Kidney glomerular epithelial cell (primary cell): ENCODE measurements around the gene CYTH1.

Source experiments
- DNase-seq: peaks from one replicate; lab custom pipeline; 2025; lab: John Stamatoyannopoulos, UW

CYTH1 gene

DNA sequence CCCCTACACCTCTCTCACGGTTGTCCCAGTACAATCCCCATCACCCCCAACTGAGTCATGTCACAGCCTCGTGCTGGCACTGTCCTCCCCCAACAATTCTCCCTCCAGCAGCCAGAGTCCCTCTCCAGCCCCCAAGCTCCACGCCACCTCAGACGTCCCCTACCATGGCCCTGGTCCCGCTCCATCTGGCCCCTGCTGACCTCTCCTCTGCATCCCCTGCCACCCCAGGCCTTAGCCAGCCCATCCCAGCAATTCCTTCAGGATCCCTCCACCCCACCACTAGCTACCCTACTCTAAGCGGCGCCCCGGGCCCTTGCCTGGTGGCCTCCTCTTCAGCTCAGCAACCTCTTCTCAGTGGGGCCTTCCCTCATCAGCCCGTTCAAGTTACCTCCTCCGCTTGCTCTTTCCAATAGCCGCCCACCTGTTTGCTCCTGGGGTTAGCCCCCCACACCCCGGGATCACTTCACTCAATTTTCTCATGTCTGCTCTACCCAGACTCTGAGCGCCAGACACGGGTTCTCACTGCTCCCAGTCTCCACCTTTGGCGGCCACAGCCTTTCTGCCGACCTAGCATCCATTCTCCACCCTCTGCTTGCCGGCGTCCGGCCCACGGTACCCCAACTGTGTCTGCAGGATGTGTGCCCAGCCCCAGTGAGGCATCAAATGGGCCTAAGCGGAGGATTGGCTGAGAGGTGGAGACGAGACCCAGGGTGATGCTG, 112.7 kb downstream of the CYTH1 start:
- no peak for DNase-seq

DNA sequence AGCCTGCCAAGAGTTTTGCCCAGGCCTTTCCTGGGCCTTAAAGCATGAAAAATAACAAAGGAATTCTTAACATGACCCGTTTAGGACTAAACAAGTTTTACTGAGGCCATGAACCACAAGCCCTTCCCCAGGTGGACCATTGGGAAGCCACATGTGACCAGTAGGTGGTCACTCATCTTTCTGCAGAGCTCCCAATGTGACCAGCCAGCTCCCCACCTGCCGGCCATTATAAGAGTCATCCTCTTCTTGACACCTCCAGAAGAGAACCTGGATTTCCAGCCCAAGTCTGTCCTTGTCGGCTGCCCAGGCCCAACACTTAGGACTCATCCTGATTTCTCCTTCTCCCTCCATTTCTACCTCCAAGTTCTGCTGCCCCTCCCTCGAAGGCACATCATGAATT, 113.2 kb downstream of the CYTH1 start:
- no peak for DNase-seq

DNA sequence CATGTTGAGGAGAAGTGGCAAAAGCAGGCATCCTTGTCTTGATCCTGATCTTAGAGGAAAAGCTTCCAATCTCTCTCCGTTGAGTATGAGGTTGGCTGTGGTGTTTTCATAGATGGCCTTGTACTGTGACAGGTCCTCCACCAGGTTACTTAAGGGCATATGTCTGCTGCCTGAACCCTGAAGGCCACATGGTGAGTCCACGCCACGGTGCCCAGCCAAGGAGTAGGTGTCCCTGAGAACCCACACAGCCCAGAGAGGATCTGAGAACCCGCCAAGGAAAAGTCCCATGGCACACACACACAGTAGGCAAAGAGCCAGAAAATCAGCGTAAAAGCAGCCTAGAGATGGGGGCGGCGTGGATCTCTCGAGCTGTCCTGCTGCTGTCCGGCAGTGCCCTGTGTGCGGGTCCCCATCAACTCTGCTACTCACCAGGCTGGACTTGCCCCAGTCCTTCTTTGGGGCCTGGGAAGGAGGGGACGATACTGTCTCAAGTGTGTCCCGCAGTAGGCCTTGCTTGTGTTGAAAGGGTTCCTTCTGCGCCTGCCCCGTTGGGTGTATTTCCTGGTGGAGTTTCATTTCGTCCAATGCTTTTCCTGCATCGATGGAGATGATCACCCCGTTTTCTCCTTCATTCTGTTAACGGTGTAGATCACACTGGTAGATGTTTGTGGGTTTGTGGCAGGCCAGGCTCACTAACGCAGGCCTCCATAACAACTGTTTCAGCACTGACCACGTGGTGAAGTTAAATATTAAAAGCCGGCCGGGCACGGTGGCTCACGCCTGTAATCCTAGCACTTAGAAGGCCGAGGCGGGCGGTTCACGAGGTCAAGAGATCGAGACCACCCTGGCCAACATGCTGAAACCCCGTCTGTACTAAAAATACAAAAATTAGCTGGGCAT, 114.1 kb downstream of the CYTH1 start:
- no peak for DNase-seq

DNA sequence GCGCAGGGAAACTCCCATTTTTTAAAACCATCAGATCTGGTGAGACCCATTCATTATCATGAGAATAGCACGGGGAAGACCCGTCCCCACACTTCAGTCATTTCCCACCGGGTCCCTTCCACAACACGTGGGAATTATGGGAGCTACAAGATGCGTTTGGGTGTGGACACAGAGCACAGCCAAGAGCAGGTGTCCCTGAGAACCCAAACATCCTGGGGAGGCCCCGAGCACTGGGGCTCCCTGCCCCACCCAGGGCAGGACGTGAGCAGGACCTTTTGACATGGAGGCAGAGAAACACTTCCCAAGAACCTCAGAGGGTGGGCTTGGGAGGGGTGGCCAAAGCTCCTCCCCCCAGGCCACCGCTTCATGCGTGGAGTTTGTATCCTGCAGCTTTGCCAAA, 115.0 kb downstream of the CYTH1 start:
- no peak for DNase-seq

DNA sequence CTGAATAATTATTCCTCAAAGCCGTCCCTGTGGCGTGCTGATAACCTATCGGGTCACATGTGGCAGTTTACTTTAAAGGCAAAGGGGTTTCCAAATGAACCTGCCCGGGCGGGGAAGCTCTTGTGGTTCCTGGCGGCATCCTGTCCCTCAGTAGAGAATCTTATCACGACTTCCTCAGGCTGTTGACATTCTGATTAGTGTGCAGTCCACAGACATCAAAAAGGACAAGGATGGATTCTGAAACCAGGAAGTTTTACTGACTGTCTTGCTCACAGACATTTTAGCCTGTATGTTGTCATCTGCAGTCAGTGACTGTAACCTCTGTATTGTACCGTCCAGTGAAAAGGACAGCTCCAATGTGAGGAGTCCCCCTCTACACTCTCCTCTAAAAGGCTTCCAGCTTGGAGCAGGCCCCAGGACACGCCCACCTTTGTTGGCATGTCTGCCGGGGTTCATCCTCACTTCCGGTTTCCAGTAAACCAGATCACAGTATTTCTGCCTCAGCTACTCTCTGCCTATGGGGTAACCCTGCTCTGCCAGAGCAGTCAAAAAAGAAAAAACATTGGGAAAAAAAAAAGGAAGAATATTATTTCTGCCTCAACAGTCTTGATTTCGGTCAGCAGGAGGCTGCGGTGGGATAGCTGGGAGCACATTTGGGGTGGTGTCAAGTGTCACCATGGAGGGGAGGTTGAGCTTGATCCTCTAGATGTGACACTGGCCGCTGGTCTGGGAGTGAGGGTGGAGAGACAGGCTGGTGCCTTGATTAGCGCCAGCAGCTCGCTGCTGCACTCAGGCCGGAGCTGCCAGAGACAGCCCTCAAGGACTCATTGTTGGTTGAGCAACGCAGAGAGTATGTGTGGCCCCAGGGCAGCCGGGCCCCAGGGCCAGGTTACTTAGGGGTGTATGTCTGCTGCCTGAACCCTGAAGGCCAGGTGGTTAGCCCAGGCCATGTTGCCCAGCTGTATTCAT, 115.8 kb downstream of the CYTH1 start:
- DNase-seq = no peak

DNA sequence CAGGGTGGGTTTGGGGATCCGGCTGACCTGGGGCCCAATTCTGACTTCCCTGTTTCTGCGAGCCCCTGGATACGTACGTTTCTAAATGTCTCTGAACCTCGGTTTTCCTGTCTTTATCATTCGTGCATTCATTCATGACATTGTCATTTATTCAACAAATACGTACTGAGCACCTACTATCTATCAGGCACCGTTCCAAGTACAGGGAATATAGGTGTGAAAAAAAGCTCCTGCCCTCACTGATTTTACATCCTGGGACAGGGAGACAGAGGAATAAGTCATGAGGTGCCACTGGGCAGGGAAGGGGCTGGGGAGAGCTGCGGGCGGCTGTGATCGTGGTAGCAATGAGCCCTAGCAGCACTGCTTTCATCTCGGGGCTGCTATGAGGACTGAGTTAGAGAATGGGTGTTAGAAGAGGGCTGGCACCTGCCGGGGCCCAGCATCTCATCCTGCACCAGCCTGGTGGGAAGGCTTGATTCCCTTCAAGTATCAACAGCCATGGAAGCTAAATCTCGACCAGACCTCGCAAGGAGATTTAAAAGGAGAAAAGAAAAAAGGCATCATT, 116.6 kb downstream of the CYTH1 start:
- no peak for DNase-seq

DNA sequence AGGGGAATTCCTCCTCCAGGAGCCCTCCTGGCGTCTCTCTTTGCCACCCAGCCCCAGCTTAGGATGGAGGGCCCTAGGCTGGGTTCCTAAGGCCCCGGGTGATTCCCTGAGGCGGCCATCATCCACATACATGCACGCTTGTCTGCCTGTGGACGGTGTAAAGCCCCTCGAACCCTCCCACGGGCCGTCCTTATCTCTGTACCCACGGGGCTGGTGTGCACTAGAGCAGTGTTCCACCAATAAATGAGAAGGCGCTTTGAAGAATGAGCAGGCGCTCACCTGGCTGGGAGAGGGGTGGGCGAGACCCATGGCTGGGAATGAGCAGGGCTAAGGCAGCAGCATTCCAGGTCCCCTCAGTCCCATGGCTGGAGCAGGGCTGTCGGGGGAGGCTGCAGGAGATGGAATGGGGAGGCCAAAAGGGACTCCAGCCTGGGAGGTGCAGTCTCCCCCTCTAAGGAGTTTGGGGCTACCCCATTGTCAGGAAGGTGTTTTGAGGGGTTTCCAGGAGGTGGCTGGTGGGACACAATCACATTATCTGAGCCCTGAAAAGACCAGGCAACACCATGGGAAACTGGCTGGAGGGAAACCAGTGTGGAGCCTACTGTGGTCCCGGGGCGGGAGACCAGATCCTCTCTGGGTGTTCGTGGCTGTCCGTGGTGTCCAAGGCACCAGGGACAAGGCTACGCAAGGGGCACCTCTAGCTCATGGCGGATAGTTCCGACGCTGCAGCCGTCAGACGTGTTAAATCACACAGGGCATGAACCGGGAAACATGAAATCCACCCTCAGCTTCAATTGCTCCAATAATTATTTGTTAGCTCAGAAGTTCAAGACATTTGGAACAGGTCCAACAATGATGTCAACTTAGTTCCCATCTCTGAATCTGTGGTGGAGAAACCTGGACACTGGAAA, 117.3 kb downstream of the CYTH1 start:
- peak; percentile 3 for DNase-seq

DNA sequence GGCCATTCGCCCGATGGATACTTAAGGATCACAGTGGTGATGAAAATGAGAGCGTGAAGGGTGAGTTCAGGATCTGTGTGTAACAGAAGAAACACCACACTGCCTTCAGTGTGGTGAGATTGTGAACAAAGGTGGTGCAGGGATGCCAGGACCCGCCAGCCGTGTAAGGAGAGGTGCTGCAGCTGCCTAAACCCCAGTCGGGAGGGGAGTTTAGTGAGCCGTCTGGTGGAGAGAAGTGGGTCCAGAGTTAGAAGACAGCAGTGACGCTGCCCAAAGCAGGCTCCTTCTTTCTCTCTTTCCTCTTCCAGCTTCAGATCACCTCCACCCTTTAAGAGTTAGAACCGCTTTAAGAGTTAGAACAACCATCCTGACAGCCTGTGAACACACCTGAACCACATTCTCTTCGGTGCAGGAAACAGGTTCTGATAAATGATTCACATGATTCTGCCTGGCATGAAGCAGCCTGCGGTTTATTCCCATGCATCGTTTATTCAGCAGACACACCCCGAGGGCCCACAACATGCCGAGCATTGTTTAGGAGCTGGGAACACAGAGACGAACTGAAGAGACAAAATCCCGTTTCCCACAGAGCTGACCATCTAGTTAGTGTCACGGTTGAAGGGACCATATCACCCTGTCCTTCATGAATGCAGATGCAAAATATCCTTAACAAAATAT, 120.8 kb downstream of the CYTH1 start:
- DNase-seq = peak; percentile 28

DNA sequence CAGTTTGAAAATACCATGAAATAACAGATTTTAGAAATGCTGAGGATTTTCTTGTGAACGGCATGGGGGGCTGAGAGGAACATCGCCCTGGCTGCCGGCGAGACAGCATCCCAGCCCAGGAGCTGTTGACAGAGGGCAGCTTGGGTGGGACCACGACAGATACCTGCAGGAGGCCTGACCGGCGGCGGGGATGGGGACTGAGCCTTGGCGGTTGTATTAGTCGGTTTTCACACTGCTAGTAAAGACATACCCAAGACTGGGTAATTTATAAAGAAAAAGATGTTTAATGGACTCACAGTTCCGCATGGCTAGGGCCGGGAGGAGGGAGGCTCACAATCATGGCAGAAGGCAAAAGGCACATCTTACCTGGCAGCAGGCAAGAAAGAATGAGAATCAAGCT, 122.5 kb downstream of the CYTH1 start:
- DNase-seq = no peak

DNA sequence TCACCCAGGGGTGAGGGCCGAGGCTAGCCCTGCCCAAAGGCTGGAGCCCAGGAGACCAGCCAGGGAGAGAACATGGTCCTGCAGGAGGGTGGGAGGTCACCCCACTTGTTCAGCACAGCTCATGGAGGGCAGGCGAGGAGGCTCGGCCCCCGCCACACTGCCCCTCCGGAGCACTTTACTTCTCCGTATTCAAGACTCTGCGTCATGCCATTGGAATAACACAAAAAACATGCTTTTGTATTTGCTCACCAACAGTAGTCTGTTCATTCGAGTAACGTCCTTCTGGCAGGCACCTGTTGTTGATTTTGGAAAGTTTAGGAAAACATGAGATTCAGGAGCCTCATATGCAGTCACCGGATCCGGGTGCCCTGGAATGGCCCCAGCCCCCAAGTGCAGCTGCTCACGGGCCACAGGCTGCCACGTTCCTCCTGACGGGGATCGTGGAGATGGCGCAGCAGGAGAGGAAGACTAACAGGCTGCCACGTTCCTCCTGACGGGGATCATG, 123.7 kb downstream of the CYTH1 start:
- no peak for DNase-seq

DNA sequence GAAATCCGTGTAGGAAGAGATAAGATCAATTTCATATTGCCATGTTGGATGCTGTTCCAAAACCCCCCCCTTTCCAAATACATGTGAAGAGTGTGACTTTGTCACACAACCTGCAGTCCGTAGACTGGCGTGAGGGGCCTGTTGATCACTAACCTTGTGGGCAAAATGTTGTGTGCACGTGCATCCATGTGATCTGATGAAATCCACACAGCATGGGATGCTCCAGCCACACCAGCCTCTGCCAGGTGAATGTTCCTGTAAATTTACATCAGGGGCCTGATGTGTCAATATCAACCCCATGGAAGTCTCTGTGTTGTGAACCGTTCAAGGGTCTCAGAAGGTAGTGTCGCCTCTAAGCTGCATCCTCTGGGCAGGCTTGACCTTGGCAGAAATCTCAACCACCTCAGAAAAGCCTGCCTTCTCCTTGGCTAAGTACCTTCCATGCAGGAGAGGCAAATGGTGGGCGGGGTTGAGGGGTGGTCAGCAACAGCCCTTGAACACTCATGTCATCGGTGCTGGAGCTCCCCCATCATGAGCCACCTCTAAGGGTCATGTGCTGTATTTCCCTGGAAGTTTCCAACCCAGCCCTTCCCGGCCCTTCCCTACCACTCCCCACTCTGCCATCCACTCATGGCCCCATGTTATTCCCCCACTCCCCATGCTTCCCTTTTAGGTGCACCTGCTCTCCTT, 126.7 kb downstream of the CYTH1 start:
- DNase-seq = no peak

DNA sequence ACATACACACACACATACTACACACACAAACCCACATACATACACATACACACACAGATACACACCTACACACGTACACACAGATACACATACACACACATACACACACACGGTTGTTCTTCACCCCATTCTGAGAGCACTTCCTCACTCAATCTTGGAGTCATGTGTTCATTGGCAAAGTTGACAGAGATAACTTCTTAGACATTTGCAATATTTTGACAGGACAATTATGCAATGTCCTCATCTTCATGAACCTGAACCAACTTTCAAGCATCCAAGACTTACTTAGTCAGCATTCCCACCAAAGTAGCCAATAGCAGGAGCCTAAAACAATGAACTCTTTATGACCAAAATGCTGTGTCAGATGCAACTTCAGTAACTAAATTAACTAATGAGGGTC, 127.7 kb downstream of the CYTH1 start:
- DNase-seq = no peak

DNA sequence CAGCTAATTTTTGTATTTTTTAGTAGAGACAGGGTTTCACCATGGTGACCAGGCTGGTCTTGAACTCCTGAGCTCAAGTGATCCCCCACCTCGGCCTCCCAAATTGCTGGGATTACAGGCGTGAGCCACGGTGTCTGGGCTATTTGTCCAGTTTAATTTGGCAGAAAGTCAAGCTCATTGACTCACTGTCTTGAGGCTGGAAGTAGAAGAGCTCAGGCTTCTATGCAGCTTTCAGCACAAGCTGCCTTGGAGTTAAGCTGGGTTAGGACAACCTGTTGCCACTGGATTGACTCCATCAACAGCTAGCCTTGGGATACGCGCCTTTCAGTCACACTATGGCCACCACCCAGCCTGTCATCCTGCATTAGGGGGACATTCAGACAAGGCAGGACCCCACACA, 128.7 kb downstream of the CYTH1 start:
- DNase-seq = no peak

DNA sequence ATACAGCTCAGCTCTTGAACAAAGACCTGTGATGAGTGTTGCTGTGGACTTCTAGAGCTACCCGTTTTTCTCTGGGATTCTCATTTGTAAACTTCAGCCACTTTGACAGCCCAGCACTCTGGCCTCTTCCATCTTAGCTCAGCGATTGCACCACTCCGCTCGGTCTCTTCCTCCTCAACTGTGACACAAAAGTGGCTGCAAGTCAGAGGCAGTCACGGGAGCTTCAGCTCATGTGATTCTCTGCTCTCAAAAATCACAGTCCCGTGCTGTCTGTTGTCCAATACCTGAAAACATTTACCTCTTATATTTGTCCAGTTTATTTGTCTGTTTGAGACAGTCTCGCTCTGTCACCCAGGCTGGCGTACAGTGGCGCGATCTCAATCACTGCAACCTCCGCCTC, 129.2 kb downstream of the CYTH1 start:
- DNase-seq = no peak

DNA sequence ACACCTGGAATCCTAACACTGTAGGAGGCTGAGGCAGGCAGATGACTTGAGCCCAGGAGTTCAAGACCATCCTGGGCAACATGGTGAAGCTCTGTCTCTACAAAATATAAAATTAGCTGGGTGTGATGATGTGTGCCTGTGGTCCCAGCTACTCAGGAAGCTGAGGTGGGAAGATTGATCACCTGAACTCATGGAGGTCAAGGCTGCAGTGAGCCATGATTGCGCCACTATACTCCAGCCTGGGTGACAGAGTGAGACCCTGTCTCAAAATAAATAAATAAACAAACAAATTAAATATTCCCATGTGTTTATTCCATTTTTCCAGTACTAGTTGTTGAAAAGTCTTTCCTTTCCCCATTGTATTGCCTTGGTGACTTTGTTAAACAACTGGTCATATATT, 130.0 kb downstream of the CYTH1 start:
- DNase-seq = no peak

DNA sequence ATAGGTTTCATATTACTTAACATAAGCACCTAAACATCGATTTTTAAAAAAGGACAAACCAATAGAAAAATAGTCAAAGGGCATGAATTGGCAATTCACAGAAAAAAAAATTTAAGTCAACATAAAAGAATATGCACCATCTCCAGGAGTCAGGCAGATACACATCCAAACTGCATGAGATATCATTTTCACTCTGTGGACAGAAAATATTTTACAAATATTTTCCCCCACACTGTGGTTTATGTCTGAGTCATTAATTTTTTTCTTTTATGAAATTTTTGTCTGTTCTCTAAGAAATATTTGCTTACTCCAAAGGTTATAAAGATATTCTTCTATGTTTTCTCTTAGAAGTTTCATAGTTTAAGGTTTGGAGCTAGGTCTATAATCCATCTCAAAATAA, 130.5 kb downstream of the CYTH1 start:
- DNase-seq = no peak

DNA sequence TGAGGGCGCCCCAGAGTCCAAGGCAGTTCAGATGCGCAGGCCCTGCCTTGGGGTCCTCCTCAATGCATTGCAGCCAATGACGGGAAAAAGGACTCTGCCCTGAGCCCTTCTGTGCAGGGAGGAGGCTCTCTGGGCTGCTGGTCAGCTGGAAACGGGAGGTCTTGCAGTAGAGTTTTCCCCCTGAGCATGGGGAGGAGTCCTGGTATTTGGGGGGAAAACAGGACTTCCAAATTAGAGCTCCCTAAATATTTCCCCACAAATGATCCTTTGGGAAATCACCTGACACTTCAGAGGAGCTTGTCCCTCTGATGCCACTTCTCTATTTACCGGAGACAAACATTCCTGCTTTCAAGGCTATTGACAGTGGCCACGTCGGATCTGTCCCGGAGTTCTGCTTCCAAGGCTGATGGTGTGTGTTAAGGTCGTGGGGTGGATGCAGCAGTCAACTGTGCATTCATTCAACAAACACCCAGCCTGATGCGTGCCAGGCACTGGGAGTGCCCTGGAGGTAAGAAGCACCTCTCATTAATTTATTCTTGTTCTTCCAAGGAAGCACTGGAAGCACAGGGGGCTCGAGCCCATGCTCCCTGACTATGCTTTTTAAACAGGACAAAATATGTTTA, 131.9 kb downstream of the CYTH1 start:
- DNase-seq = no peak

DNA sequence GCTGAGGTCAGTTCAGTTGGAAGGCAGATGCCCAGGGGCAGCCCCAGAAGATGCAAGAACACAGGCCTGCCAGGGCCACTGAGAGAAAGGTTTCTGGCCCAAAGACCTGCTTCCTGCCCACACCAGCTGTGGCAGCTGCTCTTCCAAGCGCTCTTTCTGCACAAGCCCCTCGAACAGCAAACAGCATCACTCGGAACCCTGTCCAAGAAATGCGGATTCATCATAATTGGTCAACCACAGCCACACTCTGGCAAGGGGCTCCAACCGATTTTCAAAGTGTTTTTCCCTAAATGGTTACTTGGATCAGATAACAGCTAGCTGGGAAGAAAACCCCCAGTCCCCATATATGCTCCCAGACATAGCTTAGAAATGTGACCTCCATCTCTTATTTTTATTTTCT, 133.8 kb downstream of the CYTH1 start:
- no peak for DNase-seq

DNA sequence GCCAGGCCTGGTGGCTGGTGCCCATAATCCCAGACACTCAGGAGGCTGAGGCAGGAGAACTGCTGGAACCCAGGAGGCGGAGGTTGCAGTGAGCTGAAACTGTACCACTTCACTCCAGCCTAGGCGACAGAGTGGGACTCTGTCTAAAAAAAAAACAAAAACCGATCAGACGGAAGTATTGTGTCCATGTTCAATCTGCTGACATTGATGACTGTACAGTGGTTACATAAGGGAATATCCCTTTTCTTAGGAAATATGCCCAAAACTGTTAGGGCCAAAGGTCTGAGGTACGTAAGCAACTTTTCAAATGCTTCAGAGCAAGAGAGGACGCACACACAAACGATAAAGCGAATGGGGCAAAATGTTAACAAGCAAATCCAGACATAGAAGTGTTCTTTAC, 135.0 kb downstream of the CYTH1 start:
- DNase-seq = no peak
